NCI-H2227 treated with DMSO at 0.1 percent for 48 hours (cell line): ENCODE measurements around the gene GDPD5.
A peak's percentile ranks its signal among the peaks of the same experiment; 100 is the strongest.

ENCODE experiments used
- DNase-seq: peaks from one replicate; lab custom pipeline; 2025; lab: John Stamatoyannopoulos, UW

The GDPD5 gene

GRCh38 chr11:75447415-75447814 lies 78.3 kb downstream of the GDPD5 start:
- no peak for DNase-seq

GRCh38 chr11:75445315-75445953 lies 80.3 kb downstream of the GDPD5 start:
- DNase-seq, result peak; percentile 67

GRCh38 chr11:75443043-75443442 lies 82.7 kb downstream of the GDPD5 start:
- DNase-seq, result no peak

- DNase-seq, result no peak
Observed at GRCh38 chr11:75442161-75442885, 83.4 kb downstream of the GDPD5 start.

GRCh38 chr11:75441804-75442132 lies 84.0 kb downstream of the GDPD5 start:
- DNase-seq, result no peak

GRCh38 chr11:75440960-75441803 lies 84.6 kb downstream of the GDPD5 start:
- DNase-seq, result no peak

GRCh38 chr11:75439495-75440120 lies 86.1 kb downstream of the GDPD5 start:
- DNase-seq, result no peak

GRCh38 chr11:75439026-75439425 lies 86.7 kb downstream of the GDPD5 start:
- DNase-seq, result no peak

- DNase-seq, result no peak
Observed at GRCh38 chr11:75437966-75438659, 87.6 kb downstream of the GDPD5 start.

GRCh38 chr11:75436806-75437205 lies 88.9 kb downstream of the GDPD5 start:
- DNase-seq, result no peak

GRCh38 chr11:75435571-75435925 lies 90.2 kb downstream of the GDPD5 start:
- DNase-seq, result no peak

- DNase-seq, result no peak
Observed at GRCh38 chr11:75434886-75435570, 90.7 kb downstream of the GDPD5 start.

- DNase-seq, result no peak
Observed at GRCh38 chr11:75434051-75434450, 91.7 kb downstream of the GDPD5 start.

GRCh38 chr11:75433443-75433842 lies 92.3 kb downstream of the GDPD5 start:
- no peak for DNase-seq

- no peak for DNase-seq
Observed at GRCh38 chr11:75432911-75433321, 92.8 kb downstream of the GDPD5 start, which contains the start of gene KLHL35. TSS of gene KLHL35 (minus strand) at chr11:75433203. CDS start at chr11:75430629, 2,574 bp downstream.

- DNase-seq, result no peak
Observed at GRCh38 chr11:75431533-75432525, 93.9 kb downstream of the GDPD5 start.

GRCh38 chr11:75430714-75431532 lies 94.8 kb downstream of the GDPD5 start:
- DNase-seq, result no peak

GRCh38 chr11:75429902-75430713 lies 95.6 kb downstream of the GDPD5 start:
- peak; percentile 58 for DNase-seq

GRCh38 chr11:75429641-75429901 lies 96.2 kb downstream of the GDPD5 start:
- DNase-seq, result no peak
